WTC11 (cell line): Measurements from ENCODE around the gene SERGEF. TPM values are rescaled to one million over a fixed set of nuclear protein-coding genes. Genes with fewer than 3 reads are reported as not detected.

Source experiments
- ATAC-seq: fragments of 200-7000 bp; cut with Tn5 transposase; 2 replicates; pipeline ENCODE4 v1.10.0; 2021; ENCODE audit warnings: mild to moderate bottlenecking, moderate library complexity
- CTCF ChIA-PET: fragments of 300-600 bp; sonication (Branson Sonifier 250); formaldehyde crosslinking; loops from one replicate; lab custom pipeline; 2021; ENCODE audit warnings: antibody characterized with exemption; lab: Charles Lee
- POLR2A ChIA-PET: fragments of 350-600 bp; sonication (Branson Sonifier 250); formaldehyde crosslinking; loops from one replicate; lab custom pipeline; 2021; ENCODE audit warnings: antibody characterized with exemption; lab: Charles Lee
- DNase-seq: peaks from one replicate; pipeline ENCODE4 v3.0.0; 2021; ENCODE audit warnings: low spot score
- H3K27ac Mint-ChIP-seq: 2 replicates; pipeline ENCODE4 v1.8.0; 2021; ENCODE audit warnings: mixed read lengths
- H3K27me3 Mint-ChIP-seq: 2 replicates; pipeline ENCODE4 v1.8.0; 2021; ENCODE audit warnings: low read depth, mild to moderate bottlenecking, moderate library complexity, mixed read lengths
- H3K36me3 Mint-ChIP-seq: 2 replicates; pipeline ENCODE4 v1.8.0; 2021; ENCODE audit warnings: mixed read lengths
- H3K4me1 Mint-ChIP-seq: 2 replicates; pipeline ENCODE4 v1.8.0; 2022; ENCODE audit warnings: mixed read lengths
- H3K4me3 Mint-ChIP-seq: 2 replicates; pipeline ENCODE4 v1.8.0; 2021; ENCODE audit warnings: mild to moderate bottlenecking, moderate library complexity, mixed read lengths
- H3K9me3 Mint-ChIP-seq: 2 replicates; pipeline ENCODE4 v1.8.0; 2021; ENCODE audit warnings: mixed read lengths
- ATF1 ChIP-seq: sonication (generic); formaldehyde crosslinking; IDR thresholded peaks from 2 replicates; pipeline ENCODE4 v1.8.1; 2023; ENCODE audit warnings: mild to moderate bottlenecking, moderate library complexity, missing genetic modification reagents
- ELF4 ChIP-seq: sonication (generic); formaldehyde crosslinking; IDR thresholded peaks from 2 replicates; pipeline ENCODE4 v1.8.1; 2022; ENCODE audit warnings: low read depth, mild to moderate bottlenecking, moderate library complexity, missing genetic modification reagents
- ETV6 ChIP-seq: sonication (generic); formaldehyde crosslinking; IDR thresholded peaks from 2 replicates; pipeline ENCODE4 v1.8.1; 2022; ENCODE audit warnings: mild to moderate bottlenecking, missing genetic modification reagents
- FOXP1 ChIP-seq: sonication (generic); formaldehyde crosslinking; IDR thresholded peaks from 2 replicates; pipeline ENCODE4 v1.8.0; 2022; ENCODE audit warnings: missing genetic modification reagents, mild to moderate bottlenecking, moderate library complexity, borderline replicate concordance
- GABPB1 ChIP-seq: sonication (generic); formaldehyde crosslinking; IDR thresholded peaks from 2 replicates; pipeline ENCODE4 v1.8.1; 2023; ENCODE audit warnings: mild to moderate bottlenecking, missing genetic modification reagents
- GTF2I ChIP-seq: fragments of 250-450 bp; sonication (Bioruptor Pico); conservative IDR thresholded peaks from 2 replicates; pipeline ENCODE4 v1.4.0; 2021; ENCODE audit warnings: mild to moderate bottlenecking
- IRF2 ChIP-seq: sonication (generic); formaldehyde crosslinking; IDR thresholded peaks from 2 replicates; pipeline ENCODE4 v1.8.0; 2022; ENCODE audit warnings: low read depth, missing genetic modification reagents, borderline replicate concordance
- JAZF1 ChIP-seq: fragments of 250-450 bp; sonication (Bioruptor Pico); IDR thresholded peaks from 2 replicates; pipeline ENCODE4 v1.9.0; 2021; ENCODE audit warnings: moderate library complexity, mild to moderate bottlenecking, inconsistent platforms
- MXD4 ChIP-seq: fragments of 250-450 bp; sonication (Bioruptor Pico); IDR thresholded peaks from 2 replicates; pipeline ENCODE4 v1.8.0; 2021; ENCODE audit warnings: mild to moderate bottlenecking, moderate library complexity, borderline replicate concordance
- NR1H2 ChIP-seq: sonication (generic); formaldehyde crosslinking; IDR thresholded peaks from 2 replicates; pipeline ENCODE4 v1.9.0; 2021; ENCODE audit warnings: mild to moderate bottlenecking, moderate library complexity, missing genetic modification reagents
- SOX15 ChIP-seq: fragments of 250-450 bp; sonication (Bioruptor Pico); IDR thresholded peaks from 2 replicates; pipeline ENCODE4 v1.9.0; 2021; ENCODE audit warnings: mild to moderate bottlenecking
- TEAD1 ChIP-seq: sonication (generic); formaldehyde crosslinking; IDR thresholded peaks from 2 replicates; pipeline ENCODE4 v1.8.0; 2022; ENCODE audit warnings: mild to moderate bottlenecking, missing genetic modification reagents
- TEAD4 ChIP-seq: sonication (generic); formaldehyde crosslinking; IDR thresholded peaks from 2 replicates; pipeline ENCODE4 v1.8.0; 2022; ENCODE audit warnings: mild to moderate bottlenecking, missing genetic modification reagents
- TP53 ChIP-seq: sonication (generic); formaldehyde crosslinking; IDR thresholded peaks from 2 replicates; pipeline ENCODE4 v1.8.1; 2023; ENCODE audit warnings: mild to moderate bottlenecking, missing genetic modification reagents
- ZBTB21 ChIP-seq: sonication (generic); formaldehyde crosslinking; IDR thresholded peaks from 2 replicates; pipeline ENCODE4 v1.8.1; 2023; ENCODE audit warnings: mild to moderate bottlenecking, missing genetic modification reagents, borderline replicate concordance
- ZNF121 ChIP-seq: sonication (generic); formaldehyde crosslinking; IDR thresholded peaks from 2 replicates; pipeline ENCODE4 v1.8.0; 2023; ENCODE audit warnings: missing genetic modification reagents
- ZNF138 ChIP-seq: sonication (generic); formaldehyde crosslinking; conservative IDR thresholded peaks from 2 replicates; pipeline ENCODE4 v1.8.1; 2022; ENCODE audit warnings: mild to moderate bottlenecking, moderate library complexity, missing genetic modification reagents
- ZNF219 ChIP-seq: sonication (generic); formaldehyde crosslinking; IDR thresholded peaks from 2 replicates; pipeline ENCODE4 v1.8.0; 2023; ENCODE audit warnings: missing genetic modification reagents, mild to moderate bottlenecking, borderline replicate concordance
- ZNF317 ChIP-seq: sonication (generic); formaldehyde crosslinking; IDR thresholded peaks from 2 replicates; pipeline ENCODE4 v1.8.1; 2023; ENCODE audit warnings: low read depth, mild to moderate bottlenecking, moderate library complexity, missing genetic modification reagents, borderline replicate concordance
- ZNF416 ChIP-seq: fragments of 250-450 bp; sonication (Bioruptor Pico); IDR thresholded peaks from 2 replicates; pipeline ENCODE4 v1.9.0; 2021; ENCODE audit warnings: mild to moderate bottlenecking, inconsistent platforms
- total RNA-seq: library from RNA; stranded (reverse); gene quantifications from 3 replicates; pipeline ENCODE4 v1.2.3, GENCODE V29; 2021
- TF ChIP-seq, protein P1 (sequence below): sonication (generic); formaldehyde crosslinking; IDR thresholded peaks from 2 replicates; pipeline ENCODE4 v1.8.0; 2022; ENCODE audit warnings: missing genetic modification reagents
- TF ChIP-seq, protein P2 (sequence below): fragments of 250-450 bp; sonication (Bioruptor Pico); IDR thresholded peaks from 2 replicates; pipeline ENCODE4 v1.9.0; 2021; ENCODE audit warnings: mild to moderate bottlenecking
- TF ChIP-seq, protein P3 (sequence below): sonication (generic); formaldehyde crosslinking; IDR thresholded peaks from 2 replicates; pipeline ENCODE4 v1.8.1; 2022; ENCODE audit warnings: low read depth, mild to moderate bottlenecking, moderate library complexity, missing genetic modification reagents, borderline replicate concordance
- TF ChIP-seq, protein P4 (sequence below): fragments of 250-450 bp; sonication (Bioruptor Pico); conservative IDR thresholded peaks from 2 replicates; pipeline ENCODE4 v1.9.0; 2021; ENCODE audit warnings: mild to moderate bottlenecking
- TF ChIP-seq, protein P5 (sequence below): fragments of 250-450 bp; sonication (Bioruptor Pico); IDR thresholded peaks from 2 replicates; pipeline ENCODE4 v1.9.0; 2021; ENCODE audit warnings: moderate library complexity, mild to moderate bottlenecking, inconsistent platforms, borderline replicate concordance
- TF ChIP-seq, protein P6 (sequence below): sonication (generic); formaldehyde crosslinking; IDR thresholded peaks from 2 replicates; pipeline ENCODE4 v1.8.1; 2023; ENCODE audit warnings: mild to moderate bottlenecking, missing genetic modification reagents
- TF ChIP-seq, protein P7 (sequence below): sonication (generic); formaldehyde crosslinking; IDR thresholded peaks from 2 replicates; pipeline ENCODE4 v1.8.0; 2022; ENCODE audit warnings: mild to moderate bottlenecking, missing genetic modification reagents

Gene SERGEF
- total RNA-seq, 1 experiment from 2014 or later, result 35.5 TPM

DNA sequence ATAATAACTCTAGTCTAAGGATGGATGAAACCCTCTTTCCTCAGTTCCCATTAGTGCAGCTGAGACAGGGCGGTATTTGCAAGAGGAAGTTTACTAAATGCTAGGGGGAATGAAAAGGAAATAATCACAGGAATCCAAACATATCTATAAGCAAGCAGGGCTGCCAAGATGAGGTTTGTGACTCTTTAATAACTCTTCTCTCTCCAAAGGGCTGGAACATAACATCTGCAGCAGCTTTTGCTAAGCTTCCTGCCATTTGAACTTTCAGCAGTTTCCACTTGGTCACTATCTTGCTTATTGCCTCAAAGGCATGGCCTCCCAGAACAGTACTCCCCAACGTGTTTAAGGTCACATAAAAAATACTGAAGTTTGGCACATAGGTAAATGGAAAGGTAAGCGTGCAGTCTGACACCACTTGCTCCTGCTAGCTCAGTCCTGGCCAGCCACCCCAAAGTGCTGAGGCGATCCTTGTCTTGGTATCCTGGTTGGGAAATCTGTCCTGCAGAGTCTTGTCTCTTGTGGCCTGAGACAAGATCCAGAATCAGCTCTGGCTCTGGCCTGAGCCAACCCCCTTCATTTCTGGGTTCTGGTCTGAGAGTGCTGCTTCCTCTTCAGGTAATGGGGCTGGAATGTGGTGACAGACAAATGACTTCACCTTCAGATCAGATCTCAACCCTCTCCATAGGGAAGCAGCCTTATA, 196.5 kb downstream of the SERGEF start:
- Mint-ChIP-seq H3K27ac (no peak overlapping the region), H3K9me3 (no peaks in the 10 kb centered on the region), H3K36me3 (no peaks in the 10 kb centered on the region), H3K4me3 (no peak overlapping the region)
- ATAC-seq (no peak), DNase-seq (no peak)
- ChIA-PET CTCF (interaction anchor here (1.0 to 2.7 kb wide), 6 partner anchors 34 to 217 kb away, joined by 3 to 8 read pairs (median 4); no protein-coding TSS in a partner anchor), POLR2A (no interaction called here)
- TF ChIP-seq GTF2I (no peak), ZNF416 (CRISPR knock-in tag) (no peak), TEAD1 (CRISPR knock-in tag) (no peak), ETV6 (CRISPR knock-in tag) (no peak), IRF2 (no peak), ZBTB21 (no peak), NR1H2 (CRISPR knock-in tag) (no peak), ZNF138 (CRISPR knock-in tag) (no peak), ZNF219 (no peak), ATF1 (no peak)
- TF ChIP-seq, protein P1, sequence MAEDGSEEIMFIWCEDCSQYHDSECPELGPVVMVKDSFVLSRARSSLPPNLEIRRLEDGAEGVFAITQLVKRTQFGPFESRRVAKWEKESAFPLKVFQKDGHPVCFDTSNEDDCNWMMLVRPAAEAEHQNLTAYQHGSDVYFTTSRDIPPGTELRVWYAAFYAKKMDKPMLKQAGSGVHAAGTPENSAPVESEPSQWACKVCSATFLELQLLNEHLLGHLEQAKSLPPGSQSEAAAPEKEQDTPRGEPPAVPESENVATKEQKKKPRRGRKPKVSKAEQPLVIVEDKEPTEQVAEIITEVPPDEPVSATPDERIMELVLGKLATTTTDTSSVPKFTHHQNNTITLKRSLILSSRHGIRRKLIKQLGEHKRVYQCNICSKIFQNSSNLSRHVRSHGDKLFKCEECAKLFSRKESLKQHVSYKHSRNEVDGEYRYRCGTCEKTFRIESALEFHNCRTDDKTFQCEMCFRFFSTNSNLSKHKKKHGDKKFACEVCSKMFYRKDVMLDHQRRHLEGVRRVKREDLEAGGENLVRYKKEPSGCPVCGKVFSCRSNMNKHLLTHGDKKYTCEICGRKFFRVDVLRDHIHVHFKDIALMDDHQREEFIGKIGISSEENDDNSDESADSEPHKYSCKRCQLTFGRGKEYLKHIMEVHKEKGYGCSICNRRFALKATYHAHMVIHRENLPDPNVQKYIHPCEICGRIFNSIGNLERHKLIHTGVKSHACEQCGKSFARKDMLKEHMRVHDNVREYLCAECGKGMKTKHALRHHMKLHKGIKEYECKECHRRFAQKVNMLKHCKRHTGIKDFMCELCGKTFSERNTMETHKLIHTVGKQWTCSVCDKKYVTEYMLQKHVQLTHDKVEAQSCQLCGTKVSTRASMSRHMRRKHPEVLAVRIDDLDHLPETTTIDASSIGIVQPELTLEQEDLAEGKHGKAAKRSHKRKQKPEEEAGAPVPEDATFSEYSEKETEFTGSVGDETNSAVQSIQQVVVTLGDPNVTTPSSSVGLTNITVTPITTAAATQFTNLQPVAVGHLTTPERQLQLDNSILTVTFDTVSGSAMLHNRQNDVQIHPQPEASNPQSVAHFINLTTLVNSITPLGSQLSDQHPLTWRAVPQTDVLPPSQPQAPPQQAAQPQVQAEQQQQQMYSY (CRISPR knock-in tag), result no peak
- TF ChIP-seq, protein P2, sequence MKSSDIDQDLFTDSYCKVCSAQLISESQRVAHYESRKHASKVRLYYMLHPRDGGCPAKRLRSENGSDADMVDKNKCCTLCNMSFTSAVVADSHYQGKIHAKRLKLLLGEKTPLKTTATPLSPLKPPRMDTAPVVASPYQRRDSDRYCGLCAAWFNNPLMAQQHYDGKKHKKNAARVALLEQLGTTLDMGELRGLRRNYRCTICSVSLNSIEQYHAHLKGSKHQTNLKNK, result no peak
- TF ChIP-seq, protein P3, sequence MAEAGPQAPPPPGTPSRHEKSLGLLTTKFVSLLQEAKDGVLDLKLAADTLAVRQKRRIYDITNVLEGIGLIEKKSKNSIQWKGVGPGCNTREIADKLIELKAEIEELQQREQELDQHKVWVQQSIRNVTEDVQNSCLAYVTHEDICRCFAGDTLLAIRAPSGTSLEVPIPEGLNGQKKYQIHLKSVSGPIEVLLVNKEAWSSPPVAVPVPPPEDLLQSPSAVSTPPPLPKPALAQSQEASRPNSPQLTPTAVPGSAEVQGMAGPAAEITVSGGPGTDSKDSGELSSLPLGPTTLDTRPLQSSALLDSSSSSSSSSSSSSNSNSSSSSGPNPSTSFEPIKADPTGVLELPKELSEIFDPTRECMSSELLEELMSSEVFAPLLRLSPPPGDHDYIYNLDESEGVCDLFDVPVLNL (CRISPR knock-in tag), result no peak
- TF ChIP-seq, protein P4, sequence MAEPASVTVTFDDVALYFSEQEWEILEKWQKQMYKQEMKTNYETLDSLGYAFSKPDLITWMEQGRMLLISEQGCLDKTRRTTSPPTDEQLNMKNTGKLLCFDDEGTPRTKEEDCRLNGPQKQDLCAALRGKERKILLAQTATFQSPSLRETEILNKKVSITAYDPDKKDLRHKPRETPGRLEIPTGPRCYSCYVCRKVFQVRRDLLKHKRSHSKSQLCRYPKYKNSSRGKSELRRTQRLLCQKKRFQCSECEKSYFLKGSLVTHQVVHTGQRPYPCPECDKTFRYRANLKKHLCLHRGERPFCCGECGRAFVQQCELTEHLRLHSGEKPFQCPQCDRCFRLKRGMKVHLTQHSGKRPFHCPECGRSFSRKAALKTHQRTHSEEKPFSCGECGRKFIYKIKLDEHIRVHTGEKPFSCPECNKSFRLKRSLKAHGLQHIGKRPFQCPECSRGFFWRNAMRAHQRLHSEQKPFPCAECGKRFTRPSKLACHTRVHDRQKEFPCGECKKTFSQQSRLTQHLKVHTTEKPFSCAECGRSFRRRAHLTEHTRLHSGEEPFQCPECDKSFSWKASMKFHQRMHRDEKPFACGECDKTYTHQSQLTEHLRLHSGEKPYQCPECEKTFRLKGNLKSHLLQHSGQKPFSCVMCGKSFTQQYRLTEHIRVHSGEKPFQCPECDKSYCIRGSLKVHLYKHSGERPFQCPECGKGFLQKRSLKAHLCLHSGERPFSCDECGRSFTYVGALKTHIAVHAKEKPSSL (CRISPR knock-in tag), result no peak
- TF ChIP-seq, protein P5, sequence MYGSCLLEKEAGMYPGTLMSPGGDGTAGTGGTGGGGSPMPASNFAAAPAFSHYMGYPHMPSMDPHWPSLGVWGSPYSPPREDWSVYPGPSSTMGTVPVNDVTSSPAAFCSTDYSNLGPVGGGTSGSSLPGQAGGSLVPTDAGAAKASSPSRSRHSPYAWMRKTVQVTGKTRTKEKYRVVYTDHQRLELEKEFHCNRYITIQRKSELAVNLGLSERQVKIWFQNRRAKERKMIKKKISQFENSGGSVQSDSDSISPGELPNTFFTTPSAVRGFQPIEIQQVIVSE, result no peak
- TF ChIP-seq, all 79 proteins: peak for 0
- Mint-ChIP-seq H3K4me1 (no peaks in the 10 kb centered on the region), H3K27me3 (no peaks in the 10 kb centered on the region)

DNA sequence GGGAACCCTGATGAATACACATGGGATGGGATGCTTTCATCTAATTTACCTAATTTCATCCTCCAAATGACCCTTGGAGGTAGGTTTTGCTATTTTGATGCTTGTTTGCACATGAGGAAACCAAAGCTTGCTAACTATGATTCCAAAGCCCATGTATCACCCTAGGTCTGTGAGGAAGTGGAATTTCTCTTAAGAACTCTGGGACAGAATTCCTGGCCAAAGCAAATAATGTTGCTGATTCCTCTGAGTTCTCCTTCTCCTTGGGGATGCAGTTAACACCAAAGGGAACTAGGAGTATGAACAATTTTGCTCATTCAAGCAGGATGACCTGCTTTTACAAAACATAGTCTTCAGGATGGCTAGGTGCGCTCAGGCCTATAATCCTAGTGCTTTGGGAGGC, 198.3 kb downstream of the SERGEF start:
- H3K9me3 Mint-ChIP-seq, result no peaks in the 10 kb centered on the region
- no peaks in the 10 kb centered on the region for H3K4me1 Mint-ChIP-seq
- H3K36me3 Mint-ChIP-seq, result no peaks in the 10 kb centered on the region
- ChIA-PET POLR2A (no interaction called here), CTCF (interaction anchor here (1.3 kb wide), 1 partner anchor 84 kb away, joined by 4 read pairs; no protein-coding TSS in a partner anchor)
- H3K27me3 Mint-ChIP-seq, result no peaks in the 10 kb centered on the region; the same call in 1 of the 2 replicates
- no peak overlapping the region for H3K27ac Mint-ChIP-seq
- no peak for DNase-seq
- H3K4me3 Mint-ChIP-seq, result no peak overlapping the region
- ATAC-seq, result no peak
- TF ChIP-seq GABPB1, result no peak
- TF ChIP-seq ZNF317 (CRISPR knock-in tag), result no peak
- TF ChIP-seq ZBTB21, result no peak
- TF ChIP-seq TEAD4 (CRISPR knock-in tag), result no peak
- TF ChIP-seq, protein P6, sequence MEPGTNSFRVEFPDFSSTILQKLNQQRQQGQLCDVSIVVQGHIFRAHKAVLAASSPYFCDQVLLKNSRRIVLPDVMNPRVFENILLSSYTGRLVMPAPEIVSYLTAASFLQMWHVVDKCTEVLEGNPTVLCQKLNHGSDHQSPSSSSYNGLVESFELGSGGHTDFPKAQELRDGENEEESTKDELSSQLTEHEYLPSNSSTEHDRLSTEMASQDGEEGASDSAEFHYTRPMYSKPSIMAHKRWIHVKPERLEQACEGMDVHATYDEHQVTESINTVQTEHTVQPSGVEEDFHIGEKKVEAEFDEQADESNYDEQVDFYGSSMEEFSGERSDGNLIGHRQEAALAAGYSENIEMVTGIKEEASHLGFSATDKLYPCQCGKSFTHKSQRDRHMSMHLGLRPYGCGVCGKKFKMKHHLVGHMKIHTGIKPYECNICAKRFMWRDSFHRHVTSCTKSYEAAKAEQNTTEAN (CRISPR knock-in tag), result no peak
- no peak for TF ChIP-seq SOX15 (CRISPR knock-in tag)
- TF ChIP-seq FOXP1 (CRISPR knock-in tag), result no peak
- no peak for TF ChIP-seq ELF4 (CRISPR knock-in tag)
- no peak for TF ChIP-seq JAZF1 (CRISPR knock-in tag)
- TF ChIP-seq MXD4, result no peak
- no peak for TF ChIP-seq ZNF121 (CRISPR knock-in tag)
- no peak for TF ChIP-seq TP53 (CRISPR knock-in tag)
- TF ChIP-seq, protein P7, sequence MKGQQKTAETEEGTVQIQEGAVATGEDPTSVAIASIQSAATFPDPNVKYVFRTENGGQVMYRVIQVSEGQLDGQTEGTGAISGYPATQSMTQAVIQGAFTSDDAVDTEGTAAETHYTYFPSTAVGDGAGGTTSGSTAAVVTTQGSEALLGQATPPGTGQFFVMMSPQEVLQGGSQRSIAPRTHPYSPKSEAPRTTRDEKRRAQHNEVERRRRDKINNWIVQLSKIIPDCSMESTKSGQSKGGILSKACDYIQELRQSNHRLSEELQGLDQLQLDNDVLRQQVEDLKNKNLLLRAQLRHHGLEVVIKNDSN (CRISPR knock-in tag), result no peak
